ENCODE measurements around the gene XPNPEP1. TPM values are rescaled to one million over a fixed set of nuclear protein-coding genes. Genes with fewer than 3 reads are reported as not detected.

The XPNPEP1 gene
- total RNA-seq, 4 donors from 2014 or later, result 108 to 298 (median 127) TPM

DNA sequence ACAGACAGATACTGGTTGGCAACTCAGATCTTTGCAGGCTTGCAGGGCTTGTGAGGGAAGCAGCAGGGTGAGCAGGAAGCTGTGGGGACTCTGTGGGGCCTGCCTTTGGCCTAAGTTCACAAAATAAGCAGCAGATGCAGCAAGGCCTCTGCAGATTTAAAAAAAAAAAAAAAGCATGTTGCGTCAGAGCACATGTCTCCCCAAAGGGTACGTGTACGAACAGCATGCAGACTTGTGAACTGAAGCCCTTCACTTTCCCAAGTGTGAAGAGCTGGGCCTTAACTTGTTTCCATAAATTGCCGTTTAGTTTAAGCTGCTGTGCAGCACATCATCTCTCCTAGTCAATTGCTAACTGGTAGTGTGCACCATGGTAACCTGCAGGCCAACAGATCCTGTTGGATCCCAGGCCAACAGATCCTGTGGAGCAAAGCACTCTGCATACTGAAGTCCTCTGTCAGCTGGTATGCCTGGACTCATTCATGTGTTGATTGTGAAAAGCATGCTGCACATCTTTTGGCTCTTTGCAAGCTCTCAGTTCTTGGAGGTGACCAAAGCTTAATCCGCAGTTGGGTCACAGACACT is 10.8 kb upstream of the XPNPEP1 start:
- WGBS, 2 donors (ENCODE audit: low coverage in 1 of 2), result 70% methylated on average over 5 of the region's 5 CpGs; no CpG with 5 or more reads in 1 of the 2 donors
- no peak overlapping the region for H3K4me3 ChIP-seq
- no peaks in the 10 kb centered on the region for H3K4me1 ChIP-seq
- H3K36me3 ChIP-seq, result no peaks in the 10 kb centered on the region
- TF ChIP-seq CTCF (IDR thresholded peaks at IDR 0.05) (no peak), POLR2AphosphoS5 (IDR thresholded peaks at IDR 0.05) (no peak), EP300 (IDR thresholded peaks at IDR 0.05; ENCODE audit: low read depth) (no peak), POLR2A (IDR thresholded peaks at IDR 0.05) (no peak)
- no peaks in the 10 kb centered on the region for H3K27me3 ChIP-seq
- DNase-seq, result no peak
- in situ Hi-C loops (cut with MboI; ENCODE audit: low pct_ligation_motif_present in 1 of 4, low pct_unique_long_range_greater_than_20kb in 1 of 4, low sequenced_read_pairs in 3 of 4), result no loop called here
- no peaks in the 10 kb centered on the region for H3K9me3 ChIP-seq
- H3K27ac ChIP-seq, result no peak overlapping the region
- intact Hi-C loops (cut with DNase I; ENCODE audit: low total_unique reads), result no loop called here

DNA sequence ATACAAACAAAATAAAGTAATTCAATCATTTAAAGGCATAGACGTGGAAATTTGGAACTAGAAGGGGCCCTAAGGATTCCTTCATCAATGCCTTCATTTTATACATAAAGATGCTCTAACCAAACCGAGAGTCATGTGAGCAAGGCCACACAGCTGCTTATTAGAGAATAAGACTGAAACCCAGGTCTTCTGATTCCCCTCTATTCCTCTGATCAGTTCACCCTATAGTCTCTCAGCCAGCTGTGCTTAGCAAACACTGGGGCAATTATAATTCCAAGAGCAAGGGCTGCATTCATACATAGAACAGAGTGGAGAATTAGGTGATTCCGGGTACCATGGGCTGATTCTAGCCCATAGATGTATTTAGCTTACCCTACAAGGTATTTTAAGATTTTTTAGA is 9.7 kb upstream of the XPNPEP1 start:
- no peak for DNase-seq
- TF ChIP-seq EP300 (IDR thresholded peaks at IDR 0.05; ENCODE audit: low read depth) (no peak), POLR2A (IDR thresholded peaks at IDR 0.05) (no peak), POLR2AphosphoS5 (IDR thresholded peaks at IDR 0.05) (no peak), CTCF (IDR thresholded peaks at IDR 0.05) (no peak)
- Histone ChIP-seq H3K27ac (no peak overlapping the region), H3K36me3 (no peaks in the 10 kb centered on the region), H3K4me3 (no peak overlapping the region), H3K4me1 (no peaks in the 10 kb centered on the region), H3K9me3 (no peaks in the 10 kb centered on the region), H3K27me3 (no peaks in the 10 kb centered on the region)
- in situ Hi-C loops (cut with MboI; ENCODE audit: low pct_ligation_motif_present in 1 of 4, low pct_unique_long_range_greater_than_20kb in 1 of 4, low sequenced_read_pairs in 3 of 4), result no loop called here
- intact Hi-C loops (cut with DNase I; ENCODE audit: low total_unique reads), result no loop called here
- 87 to 89% methylated on average over 2 to 3 of the region's 3 CpGs for WGBS, 2 donors (ENCODE audit: low coverage in 1 of 2)

- Histone ChIP-seq H3K27ac (no peak overlapping the region), H3K27me3 (no peaks in the 10 kb centered on the region), H3K9me3 (no peaks in the 10 kb centered on the region), H3K36me3 (no peaks in the 10 kb centered on the region), H3K4me3 (no peak overlapping the region), H3K4me1 (no peaks in the 10 kb centered on the region)
- in situ Hi-C loops (cut with MboI; ENCODE audit: low pct_ligation_motif_present in 1 of 4, low pct_unique_long_range_greater_than_20kb in 1 of 4, low sequenced_read_pairs in 3 of 4), result no loop called here
- 78 to 98% methylated on average over 1 of the region's 1 CpG for WGBS, 2 donors (ENCODE audit: low coverage in 1 of 2)
- no peak for DNase-seq
- intact Hi-C loops (cut with DNase I; ENCODE audit: low total_unique reads), result no loop called here
- TF ChIP-seq POLR2A (IDR thresholded peaks at IDR 0.05) (no peak), POLR2AphosphoS5 (IDR thresholded peaks at IDR 0.05) (no peak), EP300 (IDR thresholded peaks at IDR 0.05; ENCODE audit: low read depth) (no peak), CTCF (IDR thresholded peaks at IDR 0.05) (no peak)
Observed at GRCh38 chr10:109932391-109932790, 9.1 kb upstream of the XPNPEP1 start.

DNA sequence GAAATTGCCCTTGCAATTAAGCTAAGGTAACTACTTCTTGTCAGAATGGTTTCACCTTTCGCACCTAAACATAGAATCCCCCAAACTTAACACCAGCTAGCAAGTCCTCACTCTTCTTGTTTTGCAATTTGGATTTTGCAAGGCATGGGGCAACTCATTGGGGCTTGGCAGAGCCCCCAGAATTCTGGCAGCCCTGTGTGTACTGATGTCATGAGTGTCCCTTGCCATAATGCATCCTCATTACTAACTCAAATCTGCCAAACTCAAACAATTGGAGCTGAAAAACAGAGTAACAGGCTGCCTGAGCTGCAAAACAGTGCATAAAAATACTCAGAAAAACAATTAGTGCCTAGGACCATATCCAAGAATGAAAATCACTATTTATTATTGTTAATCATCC is 7.9 kb upstream of the XPNPEP1 start:
- Histone ChIP-seq H3K4me3 (no peak overlapping the region), H3K4me1 (no peaks in the 10 kb centered on the region), H3K27ac (no peak overlapping the region), H3K36me3 (no peaks in the 10 kb centered on the region), H3K27me3 (no peaks in the 10 kb centered on the region), H3K9me3 (no peaks in the 10 kb centered on the region)
- intact Hi-C loops (cut with DNase I; ENCODE audit: low total_unique reads) (no loop called here), in situ Hi-C loops (cut with MboI; ENCODE audit: low pct_ligation_motif_present in 1 of 4, low pct_unique_long_range_greater_than_20kb in 1 of 4, low sequenced_read_pairs in 3 of 4) (no loop called here)
- no peak for DNase-seq
- no peak for TF ChIP-seq CTCF (IDR thresholded peaks at IDR 0.05)
- no peak for TF ChIP-seq EP300 (IDR thresholded peaks at IDR 0.05; ENCODE audit: low read depth)
- no peak for TF ChIP-seq POLR2A (IDR thresholded peaks at IDR 0.05)
- TF ChIP-seq POLR2AphosphoS5 (IDR thresholded peaks at IDR 0.05), result no peak
- WGBS, 2 donors (ENCODE audit: low coverage in 1 of 2), result 94% methylated on average over 1 of the region's 1 CpG; no CpG with 5 or more reads in 1 of the 2 donors

All from transverse colon (tissue), 4 donors.